ENCODE measurements around the gene VRK1. TPM values are rescaled to one million over a fixed set of nuclear protein-coding genes. Genes with fewer than 3 reads are reported as not detected.

VRK1 gene
- polyA plus RNA-seq, 4 donors = 4.0 to 17.5 (median 9.2) TPM

DNA sequence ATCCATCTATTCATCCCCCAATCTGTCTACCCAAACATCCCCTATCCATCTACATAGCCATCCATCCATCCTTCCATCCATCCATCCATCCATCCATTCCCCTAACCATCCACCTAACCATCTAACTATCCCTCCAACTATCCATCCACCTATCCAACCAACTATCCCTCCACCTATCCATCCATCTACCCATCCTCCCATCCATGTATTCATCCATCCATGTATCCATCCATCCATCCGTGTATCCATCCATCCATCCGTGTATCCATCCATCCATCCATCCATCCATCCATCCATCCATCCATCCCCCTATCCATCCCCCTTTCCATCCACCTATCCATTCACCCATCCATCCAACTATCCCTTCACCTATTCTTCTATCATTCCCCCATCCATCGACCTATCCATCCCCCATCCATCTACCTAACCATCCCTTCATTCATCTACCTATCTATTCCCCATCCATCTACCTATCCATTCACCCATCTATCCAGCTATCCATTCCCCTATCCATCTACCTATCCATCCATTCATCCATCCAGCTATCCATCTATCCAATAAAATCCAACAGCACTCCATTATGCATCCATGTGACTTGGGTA is 131.7 kb downstream of the VRK1 start:
- no peaks in the 10 kb centered on the region for H3K27me3 ChIP-seq (ENCODE audit: control insufficient read depth in 3 of 3, insufficient read depth in 3 of 3, low read length in 3 of 3)
- no peaks in the 10 kb centered on the region for H3K36me3 ChIP-seq (ENCODE audit: control insufficient read depth in 3 of 3, insufficient read depth in 2 of 3, low read depth in 1 of 3, low read length in 3 of 3)
- no peak overlapping the region for H3K4me3 ChIP-seq (ENCODE audit: low read depth in 1 of 3, low read length in 3 of 3)
- no peak for DNase-seq
- no peaks in the 10 kb centered on the region for H3K4me1 ChIP-seq (ENCODE audit: control insufficient read depth in 3 of 3, insufficient read depth in 2 of 3, low read depth in 1 of 3, low read length in 2 of 3)
- no peak for FAIRE-seq
- WGBS, 3 donors = 94 to 98% (median 95%) methylated on average over 3 of the region's 3 CpGs
- no peaks in the 10 kb centered on the region for H3K9me3 ChIP-seq (ENCODE audit: control insufficient read depth in 2 of 2, insufficient read depth in 1 of 2, low read depth in 1 of 2, low read length in 1 of 2)
- H3K27ac ChIP-seq (ENCODE audit: low read depth in 1 of 3, low read length in 2 of 3) = no peak overlapping the region

GRCh38 chr14:96929950-96930349 is 132.8 kb downstream of the VRK1 start:
- no peak for DNase-seq
- Histone ChIP-seq H3K4me1 (ENCODE audit: control insufficient read depth in 3 of 3, insufficient read depth in 2 of 3, low read depth in 1 of 3, low read length in 2 of 3) (no peaks in the 10 kb centered on the region), H3K36me3 (ENCODE audit: control insufficient read depth in 3 of 3, insufficient read depth in 2 of 3, low read depth in 1 of 3, low read length in 3 of 3) (no peaks in the 10 kb centered on the region), H3K27ac (ENCODE audit: low read depth in 1 of 3, low read length in 2 of 3) (no peak overlapping the region), H3K27me3 (ENCODE audit: control insufficient read depth in 3 of 3, insufficient read depth in 3 of 3, low read length in 3 of 3) (no peaks in the 10 kb centered on the region), H3K9me3 (ENCODE audit: control insufficient read depth in 2 of 2, insufficient read depth in 1 of 2, low read depth in 1 of 2, low read length in 1 of 2) (no peaks in the 10 kb centered on the region), H3K4me3 (ENCODE audit: low read depth in 1 of 3, low read length in 3 of 3) (no peak overlapping the region)
- no peak for FAIRE-seq
- 63 to 90% (median 84%) methylated on average over 10 of the region's 10 CpGs for WGBS, 3 donors

- no peak for DNase-seq
- Histone ChIP-seq H3K4me1 (ENCODE audit: control insufficient read depth in 3 of 3, insufficient read depth in 2 of 3, low read depth in 1 of 3, low read length in 2 of 3) (no peaks in the 10 kb centered on the region), H3K27me3 (ENCODE audit: control insufficient read depth in 3 of 3, insufficient read depth in 3 of 3, low read length in 3 of 3) (no peaks in the 10 kb centered on the region), H3K36me3 (ENCODE audit: control insufficient read depth in 3 of 3, insufficient read depth in 2 of 3, low read depth in 1 of 3, low read length in 3 of 3) (no peaks in the 10 kb centered on the region), H3K9me3 (ENCODE audit: control insufficient read depth in 2 of 2, insufficient read depth in 1 of 2, low read depth in 1 of 2, low read length in 1 of 2) (no peaks in the 10 kb centered on the region), H3K27ac (ENCODE audit: low read depth in 1 of 3, low read length in 2 of 3) (no peak overlapping the region), H3K4me3 (ENCODE audit: low read depth in 1 of 3, low read length in 3 of 3) (no peak overlapping the region)
- 71 to 79% (median 75%) methylated on average over 3 of the region's 3 CpGs for WGBS, 3 donors
- FAIRE-seq = no peak
These were observed 133.3 kb downstream of the VRK1 start for GRCh38 chr14:96930526-96930925.
